Stimulated activated CD8-positive, alpha-beta memory T cell treated with anti-CD3 and anti-CD28 coated beads, Interleukin-2, amount 100 ng/mL, for 1 hour (primary cell): Measurements from ENCODE around the gene CHFR.
"Not testable (repeated sequence)": the region's sequence is repeated elsewhere in the genome, so short reads cannot be mapped to it uniquely, and the experiment has no call there.

Experiments
- DNase-seq, 2 donors: peaks; one replicate each; pipeline ENCODE4 v3.0.0-alpha.2; 2020; ENCODE audit warnings: low read depth in 2 of 2

The CHFR gene

GRCh38 chr12:132839558-132840235 lies 47.7 kb downstream of the CHFR start:
- DNase-seq = no peak

DNA sequence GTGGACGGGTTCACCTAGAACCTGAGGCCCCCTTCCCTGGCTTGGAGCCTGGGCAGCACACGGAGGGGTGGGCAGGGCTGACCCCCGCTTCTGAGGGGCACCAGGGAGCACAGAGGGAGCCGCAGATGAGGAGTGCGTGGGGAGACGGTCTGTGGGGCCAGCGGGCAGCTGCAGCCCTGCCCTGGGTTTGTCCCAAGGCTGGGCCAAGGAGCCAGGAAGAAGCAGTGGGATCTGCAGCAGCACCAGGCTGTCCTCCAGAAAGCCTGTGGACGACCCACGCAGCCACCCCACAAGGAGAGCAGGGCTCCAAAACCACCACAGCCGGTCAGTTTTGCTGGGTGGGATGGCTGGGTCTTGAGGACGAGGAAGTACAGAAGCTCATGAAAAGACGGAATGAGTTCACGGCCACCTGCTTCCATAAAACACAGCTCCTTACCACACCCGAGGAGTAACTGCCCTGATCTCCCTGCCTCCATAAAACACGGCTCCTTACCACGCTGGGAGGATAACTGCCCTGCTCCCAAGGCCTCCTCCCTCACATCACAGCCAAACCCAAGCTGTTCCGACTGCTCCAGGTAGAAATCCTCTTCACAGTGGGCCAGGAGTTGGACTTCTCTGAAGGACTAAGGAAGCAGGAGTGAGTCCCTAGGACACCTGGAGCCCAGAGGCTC lies 48.9 kb downstream of the CHFR start:
- no peak for DNase-seq

- DNase-seq = no peak
Observed at GRCh38 chr12:132837693-132838409, 49.6 kb downstream of the CHFR start.

GRCh38 chr12:132836795-132837331 lies 50.5 kb downstream of the CHFR start:
- no peak for DNase-seq

DNA sequence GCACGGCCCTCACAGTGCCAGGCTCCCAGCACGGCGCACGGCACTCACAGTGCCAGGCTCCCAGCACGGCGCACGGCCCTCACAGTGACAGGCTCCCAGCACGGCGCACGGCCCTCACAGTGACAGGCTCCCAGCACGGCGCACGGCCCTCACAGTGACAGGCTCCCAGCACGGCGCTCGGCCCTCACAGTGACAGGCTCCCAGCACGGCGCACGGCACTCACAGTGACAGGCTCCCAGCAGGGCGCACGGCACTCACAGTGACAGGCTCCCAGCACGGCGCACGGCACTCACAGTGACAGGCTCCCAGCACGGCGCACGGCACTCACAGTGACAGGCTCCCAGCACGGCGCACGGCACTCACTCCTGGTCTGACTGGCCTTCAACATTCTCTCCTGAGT lies 51.2 kb downstream of the CHFR start:
- not testable (repeated sequence) for DNase-seq

DNA sequence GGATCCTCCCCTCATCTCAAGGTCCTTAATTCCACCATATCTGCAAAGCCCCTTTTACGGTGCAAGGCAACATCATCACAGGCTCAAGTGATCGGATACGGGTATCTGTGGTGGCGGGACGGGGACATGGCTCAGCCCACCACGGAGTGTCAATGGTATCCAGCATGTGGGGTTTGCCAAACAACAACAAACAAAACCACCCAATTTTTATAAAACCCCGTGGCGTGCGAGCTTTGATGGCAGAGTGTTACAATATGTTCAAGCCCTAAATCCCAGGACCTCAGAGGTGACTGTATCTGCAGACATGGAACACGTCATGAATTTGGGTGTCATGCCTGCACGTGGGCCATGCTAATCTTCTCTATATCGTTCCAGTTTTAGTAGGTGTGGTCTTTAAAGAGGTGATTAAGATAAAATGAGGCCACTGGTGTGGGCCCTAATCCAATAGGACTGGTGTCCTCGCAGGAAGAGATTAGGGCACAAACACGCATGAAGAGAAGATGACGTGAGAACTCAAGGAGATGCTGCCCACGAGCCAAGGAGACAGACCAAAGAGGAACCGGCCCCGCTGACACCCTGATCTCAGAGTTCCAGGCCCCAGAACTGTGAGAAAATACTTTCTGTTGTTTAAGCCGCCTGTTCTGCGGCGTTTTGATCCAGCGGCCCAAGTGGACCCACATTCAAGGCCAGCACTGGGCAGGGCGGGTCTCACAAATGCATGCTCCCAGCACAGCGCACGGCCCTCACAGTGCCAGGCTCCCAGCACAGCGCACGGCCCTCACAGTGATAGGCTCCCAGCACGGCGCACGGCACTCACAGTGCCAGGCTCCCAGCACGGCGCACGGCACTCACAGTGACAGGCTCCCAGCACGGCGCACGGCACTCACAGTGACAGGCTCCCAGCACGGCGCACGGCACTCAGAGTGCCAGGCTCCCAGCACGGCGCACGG lies 52.1 kb downstream of the CHFR start:
- DNase-seq = no peak

DNA sequence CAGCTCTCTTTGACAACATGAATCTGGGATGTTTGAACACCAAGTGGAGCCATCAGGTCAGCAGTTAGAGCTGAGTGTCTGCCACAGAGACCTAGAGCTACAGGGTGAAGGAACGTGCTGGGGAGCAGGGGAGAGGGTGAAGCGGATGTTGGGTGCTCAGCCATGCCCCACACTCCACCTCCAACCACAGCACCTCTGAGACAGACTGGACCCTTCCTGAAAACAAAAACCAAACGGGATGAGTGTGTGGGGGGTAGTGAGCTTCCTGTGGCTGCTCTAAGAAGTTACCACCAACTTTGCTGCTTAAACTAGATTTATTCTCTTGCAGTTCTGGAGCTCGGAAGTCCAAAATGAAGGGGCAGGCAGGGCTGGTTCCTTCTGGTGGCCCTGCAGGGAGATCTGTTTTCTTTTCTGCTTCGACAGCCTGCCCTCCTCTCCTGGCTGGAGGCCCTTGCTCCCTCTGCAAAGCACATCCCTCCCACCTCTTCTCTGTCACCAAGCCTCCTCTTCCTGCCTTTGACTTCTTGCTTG lies 53.2 kb downstream of the CHFR start:
- DNase-seq = no peak

- no peak for DNase-seq
Observed at GRCh38 chr12:132833341-132833740, 54.1 kb downstream of the CHFR start.

GRCh38 chr12:132831771-132832170 lies 55.6 kb downstream of the CHFR start:
- DNase-seq = no peak

DNA sequence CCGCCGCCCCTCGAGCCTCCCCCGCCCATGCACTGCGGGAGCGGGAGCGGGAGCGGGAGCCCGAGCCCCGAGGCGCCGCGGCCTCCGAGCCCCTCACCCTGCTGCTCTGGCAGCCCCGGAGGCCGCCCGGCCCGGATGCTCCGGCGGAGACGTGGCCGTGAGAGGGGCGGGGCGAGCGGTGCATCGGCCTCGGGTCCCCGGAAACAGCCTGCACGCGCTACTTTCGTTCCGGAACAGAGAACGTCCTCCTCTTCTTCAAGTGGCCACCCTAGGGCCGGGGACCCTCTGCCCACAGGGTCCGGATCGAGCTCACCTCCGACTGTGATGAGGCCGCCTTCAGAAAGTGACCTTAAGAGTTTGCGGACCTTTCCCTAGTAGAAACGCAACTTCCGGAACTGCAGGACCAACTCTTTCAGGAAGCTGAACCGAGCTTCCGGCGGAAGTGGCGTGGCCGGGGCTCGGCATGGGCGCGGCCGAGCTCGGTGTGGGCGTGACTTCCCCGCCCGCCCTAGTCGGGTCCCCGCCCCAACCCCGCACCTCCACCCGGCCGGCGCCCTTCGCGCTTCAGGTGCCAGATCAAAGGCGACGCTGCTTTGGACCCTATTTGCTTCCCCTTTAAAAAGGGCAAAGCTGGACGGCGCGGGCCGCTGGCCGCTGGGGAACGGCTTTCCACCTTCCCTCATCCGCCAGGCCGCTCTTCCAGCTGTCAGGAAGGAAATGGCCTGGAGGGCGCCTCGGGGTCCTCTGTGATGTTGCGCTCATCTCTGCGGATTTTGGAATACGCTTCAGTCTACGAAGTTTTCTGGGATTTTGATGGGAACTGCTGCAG lies 58.5 kb downstream of the CHFR start, which contains the start of gene GOLGA3:
Gene GOLGA3 (minus strand): TSS at position 164 of the 829 bp plus-strand sequence. CDS start 6,741 bp downstream, outside the sequence.
- peak; percentile 91 to 92 for DNase-seq

GRCh38 chr12:132827763-132828703 lies 59.4 kb downstream of the CHFR start:
- no peak for DNase-seq

GRCh38 chr12:132825861-132826260 lies 61.5 kb downstream of the CHFR start:
- no peak for DNase-seq

DNA sequence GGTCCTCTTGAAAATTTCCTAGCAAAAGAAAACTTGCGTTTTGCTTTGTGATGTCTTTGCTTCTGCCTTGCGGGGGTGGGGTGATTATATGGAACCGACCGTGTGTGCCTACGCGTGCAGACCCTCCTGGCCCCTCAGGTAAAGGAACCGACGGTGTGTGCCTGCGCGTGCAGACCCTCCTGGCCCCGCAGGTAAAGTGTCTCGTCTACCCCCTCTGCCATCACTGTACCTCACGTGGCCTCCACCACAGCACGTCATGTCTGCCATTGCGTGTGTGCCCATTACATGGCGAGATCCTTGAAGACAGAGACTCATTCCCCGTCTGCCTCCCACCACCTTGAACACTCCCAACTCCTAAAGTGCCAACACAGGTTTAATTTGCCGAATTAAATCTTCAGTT lies 62.3 kb downstream of the CHFR start:
- DNase-seq = no peak

- DNase-seq = no peak
Observed at GRCh38 chr12:132824053-132824452, 63.4 kb downstream of the CHFR start.

DNA sequence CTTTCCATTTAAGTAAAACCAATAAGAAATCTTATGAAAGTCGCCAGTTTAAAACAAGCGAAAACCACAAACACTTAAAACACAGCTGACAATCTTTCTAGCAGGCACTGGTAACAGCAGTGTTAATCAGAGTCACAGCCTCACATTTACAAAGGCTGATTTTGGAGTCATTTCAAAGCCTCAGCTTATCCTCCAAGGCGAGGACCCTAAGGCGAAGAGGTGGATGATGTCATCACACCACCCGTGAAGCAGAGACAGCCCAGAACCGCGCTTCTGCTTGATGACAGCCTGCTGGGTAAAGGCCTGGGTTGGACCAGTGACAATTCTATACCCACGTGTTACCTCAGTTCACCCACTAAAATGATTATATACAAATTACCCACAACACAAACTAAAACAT lies 68.8 kb downstream of the CHFR start:
- no peak for DNase-seq

GRCh38 chr12:132814232-132814631 lies 73.2 kb downstream of the CHFR start:
- no peak for DNase-seq

DNA sequence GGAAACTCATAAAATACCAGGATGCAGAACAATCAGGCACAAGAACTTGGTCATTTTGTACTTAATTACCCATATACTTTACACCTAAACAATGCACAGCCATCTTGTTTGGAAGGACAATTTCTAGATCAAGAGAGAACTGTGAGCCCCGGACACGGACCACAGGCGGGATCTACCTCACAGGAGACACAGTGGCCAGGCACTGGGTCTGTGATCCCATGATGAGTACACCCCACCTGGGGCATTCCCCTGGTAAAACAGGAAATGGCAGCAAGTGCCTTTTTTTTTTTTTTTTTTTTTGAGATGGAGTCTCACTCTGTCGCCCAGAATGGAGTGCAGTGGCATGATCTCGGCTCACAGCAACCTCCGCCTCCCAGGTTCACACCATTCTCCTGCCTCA lies 74.0 kb downstream of the CHFR start:
- no peak for DNase-seq

GRCh38 chr12:132812631-132813305 lies 74.6 kb downstream of the CHFR start:
- no peak for DNase-seq
